Adrenal gland (tissue), 12 donors: ENCODE results near the gene TMEM236. TPM values are rescaled to one million over a fixed set of nuclear protein-coding genes. Genes with fewer than 3 reads are reported as not detected.

ENCODE experiments used
- DNase-seq, 7 donors: peaks; one replicate each; pipeline ENCODE4 v3.0.0-alpha.2; 2019 to 2020
- H3K27ac ChIP-seq, 5 donors: fragments of 200-600 bp; sonication (generic) in 4 of 5; 1 replicate in 3 of 5; 2 replicates in 2 of 5; pipeline versions ENCODE4 v1.5.1 to v1.8.0; 2016 to 2020; ENCODE audit warnings: mild to moderate bottlenecking in 1 of 5
- H3K27me3 ChIP-seq: fragments of 200-600 bp; 2 replicates; pipeline ENCODE4 v1.8.0; 2021
- H3K36me3 ChIP-seq, 2 donors: fragments of 200-600 bp; replicated peaks in 1 of 2; 1 replicate in 1 of 2; 2 replicates in 1 of 2; pipeline versions ENCODE4 v1.5.1 to v1.8.0; 2018 to 2022
- H3K4me1 ChIP-seq, 2 donors: fragments of 200-600 bp; replicated peaks in 1 of 2; 1 replicate in 1 of 2; 2 replicates in 1 of 2; pipeline versions ENCODE4 v1.5.1 to v1.8.0; 2018 to 2021
- H3K4me3 ChIP-seq, 4 donors: fragments of 200-600 bp; sonication (generic) in 3 of 4; one replicate each; pipeline ENCODE4 v1.5.1; 2016 to 2018
- H3K9me3 ChIP-seq, 3 donors: fragments of 200-600 bp; sonication (generic) in 1 of 3; replicated peaks in 1 of 3; 1 replicate in 2 of 3; 2 replicates in 1 of 3; pipeline versions ENCODE4 v1.5.1 to v1.8.0; 2016 to 2021
- POLR2A ChIP-seq, 2 donors: fragments of 450-650 bp; IDR thresholded peaks; one replicate each; pipeline ENCODE4 v1.6.1; 2017; ENCODE audit warnings: antibody characterized with exemption in 2 of 2, mild to moderate bottlenecking in 2 of 2, moderate library complexity in 1 of 2
- WGBS, 4 donors: extraction: QIAGEN DNeasy Blood & Tissue Kit in 2 of 4; methylation state at CpG; one replicate each; pipeline versions ENCODE4 v1.1.5 to v1.1.7; 2013 to 2017; 5-methylcytosine and 5-hydroxymethylcytosine counted together
- intact Hi-C, 2 donors: fragments of 100-400 bp; cut with DNase I; formaldehyde crosslinking; loops; one replicate each; pipeline versions ENCODE4 v1.14.1 to v1.15.0; 2022 to 2023
- polyA plus RNA-seq, 3 donors: library from polyadenylated mRNA; stranded (reverse); fragments of 200-250 nt in 2 of 3; fragments of 350-450 nt in 1 of 3; fragmentation: Illumina TruSeq in 1 of 3; extraction: RNeasy Lipid Tissue Mini Kit (QIAGEN cat#74804) in 1 of 3; gene quantifications; one replicate each; pipeline ENCODE4 v1.2.3, GENCODE V29; 2013 to 2014
- total RNA-seq, 9 donors: library from RNA; depleted of rRNA in 4 of 9; stranded (reverse); fragments of >200 nt in 4 of 9; fragments of 120-200 nt in 1 of 9; fragmentation: NEBNext Ultra II Directional in 1 of 9; extraction: Animal tissue kit (Norgen Biotek cat#: 25700) in 1 of 9; gene quantifications; one replicate each; pipeline versions ENCODE4 v1.1.0 to v1.2.4, GENCODE V29; 2013 to 2023
- TF ChIP-seq, protein P1 (sequence below), 6 experiments: fragments of 450-650 bp in 4 of 6; fragments of 200-600 bp in 2 of 6; sonication (generic) in 1 of 6; IDR thresholded peaks; 1 replicate in 5 of 6; 2 replicates in 1 of 6; pipeline versions ENCODE4 v1.5.1 to v1.8.0; 2016 to 2021; ENCODE audit warnings: antibody characterized with exemption in 6 of 6, mild to moderate bottlenecking in 2 of 6, moderate library complexity in 1 of 6
- donor health status: healthy with polysubstance abuse.
- donor health status: Bipolar disorder and iron deficiency.
- donor health status: DM: yes; HTN: yes; CAD: no.
- donor health status: DM: no; HTN: no; CAD: no.
- donor health status: DM: no; HTN: no; CAD: no.
- donor health status: DM: yes; HTN: yes; CAD: no.

Gene TMEM236
- total and polyA plus RNA-seq, 12 donors = 0.24 to 2.8 (median 1.6) TPM

DNA sequence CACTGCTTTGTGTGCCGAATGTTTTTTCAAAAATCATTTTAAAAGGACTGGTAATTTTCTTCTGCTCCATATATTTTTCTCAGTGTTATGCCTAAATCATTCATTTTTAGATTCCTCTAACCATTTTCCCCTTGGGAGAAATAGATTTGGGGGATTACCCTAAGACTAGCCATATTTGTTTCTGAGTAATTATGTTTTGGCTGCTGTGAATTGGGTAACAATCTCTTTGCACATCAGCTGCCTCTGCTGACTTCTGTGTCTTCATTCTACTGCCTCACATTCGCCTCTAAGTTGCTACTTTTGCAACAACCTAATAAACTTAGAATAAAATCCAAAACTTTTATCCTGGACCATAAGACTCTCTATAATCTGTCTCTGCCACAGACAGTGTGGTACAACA, 38.6 kb downstream of the TMEM236 start:
- Histone ChIP-seq H3K9me3 (no peaks in the 10 kb centered on the region), H3K27me3 (no peaks in the 10 kb centered on the region), H3K4me3 (no peak overlapping the region), H3K36me3 (no peaks in the 10 kb centered on the region), H3K4me1 (peaks cover 0 to 13% of the 10 kb centered on the region in 2 donors), H3K27ac (no peak overlapping the region)
- DNase-seq = no peak
- intact Hi-C loops = no loop called here
- TF ChIP-seq, protein P1, sequence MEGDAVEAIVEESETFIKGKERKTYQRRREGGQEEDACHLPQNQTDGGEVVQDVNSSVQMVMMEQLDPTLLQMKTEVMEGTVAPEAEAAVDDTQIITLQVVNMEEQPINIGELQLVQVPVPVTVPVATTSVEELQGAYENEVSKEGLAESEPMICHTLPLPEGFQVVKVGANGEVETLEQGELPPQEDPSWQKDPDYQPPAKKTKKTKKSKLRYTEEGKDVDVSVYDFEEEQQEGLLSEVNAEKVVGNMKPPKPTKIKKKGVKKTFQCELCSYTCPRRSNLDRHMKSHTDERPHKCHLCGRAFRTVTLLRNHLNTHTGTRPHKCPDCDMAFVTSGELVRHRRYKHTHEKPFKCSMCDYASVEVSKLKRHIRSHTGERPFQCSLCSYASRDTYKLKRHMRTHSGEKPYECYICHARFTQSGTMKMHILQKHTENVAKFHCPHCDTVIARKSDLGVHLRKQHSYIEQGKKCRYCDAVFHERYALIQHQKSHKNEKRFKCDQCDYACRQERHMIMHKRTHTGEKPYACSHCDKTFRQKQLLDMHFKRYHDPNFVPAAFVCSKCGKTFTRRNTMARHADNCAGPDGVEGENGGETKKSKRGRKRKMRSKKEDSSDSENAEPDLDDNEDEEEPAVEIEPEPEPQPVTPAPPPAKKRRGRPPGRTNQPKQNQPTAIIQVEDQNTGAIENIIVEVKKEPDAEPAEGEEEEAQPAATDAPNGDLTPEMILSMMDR (IDR thresholded peaks at IDR 0.05) = no peak
- TF ChIP-seq POLR2A (IDR thresholded peaks at IDR 0.05) = no peak
- 66 to 84% (median 71%) methylated on average over 2 of the region's 2 CpGs for WGBS, 4 donors

DNA sequence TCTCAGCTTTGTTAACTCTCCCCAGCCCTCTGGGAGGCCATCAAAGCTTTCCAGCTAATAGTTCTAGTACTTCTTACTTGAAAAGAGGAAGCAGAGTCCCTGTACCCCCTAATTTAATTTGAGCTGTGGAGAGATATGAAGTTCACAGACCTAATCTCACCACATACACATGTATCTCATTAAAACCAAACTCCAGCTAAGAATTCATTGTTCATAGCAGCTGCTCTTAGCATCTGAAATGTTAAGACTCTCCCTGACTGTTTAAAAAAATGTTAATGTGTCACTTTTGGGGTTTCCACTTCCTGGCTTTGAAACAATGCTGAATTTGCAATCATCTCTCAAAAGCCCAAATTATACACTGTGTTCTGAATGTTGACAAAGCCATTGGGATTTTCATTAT, 41.0 kb downstream of the TMEM236 start:
- no peaks in the 10 kb centered on the region for H3K27me3 ChIP-seq
- TF ChIP-seq, protein P1 (IDR thresholded peaks at IDR 0.05) = no peak
- no peak for TF ChIP-seq POLR2A (IDR thresholded peaks at IDR 0.05)
- DNase-seq = no peak
- peaks cover 0 to 13% of the 10 kb centered on the region in 2 donors for H3K4me1 ChIP-seq
- intact Hi-C loops = no loop called here
- H3K36me3 ChIP-seq = no peaks in the 10 kb centered on the region
- H3K27ac ChIP-seq = peak overlapping the region in 1 of 5 donors; percentile 24
- H3K9me3 ChIP-seq = no peaks in the 10 kb centered on the region
- no peak overlapping the region for H3K4me3 ChIP-seq

DNA sequence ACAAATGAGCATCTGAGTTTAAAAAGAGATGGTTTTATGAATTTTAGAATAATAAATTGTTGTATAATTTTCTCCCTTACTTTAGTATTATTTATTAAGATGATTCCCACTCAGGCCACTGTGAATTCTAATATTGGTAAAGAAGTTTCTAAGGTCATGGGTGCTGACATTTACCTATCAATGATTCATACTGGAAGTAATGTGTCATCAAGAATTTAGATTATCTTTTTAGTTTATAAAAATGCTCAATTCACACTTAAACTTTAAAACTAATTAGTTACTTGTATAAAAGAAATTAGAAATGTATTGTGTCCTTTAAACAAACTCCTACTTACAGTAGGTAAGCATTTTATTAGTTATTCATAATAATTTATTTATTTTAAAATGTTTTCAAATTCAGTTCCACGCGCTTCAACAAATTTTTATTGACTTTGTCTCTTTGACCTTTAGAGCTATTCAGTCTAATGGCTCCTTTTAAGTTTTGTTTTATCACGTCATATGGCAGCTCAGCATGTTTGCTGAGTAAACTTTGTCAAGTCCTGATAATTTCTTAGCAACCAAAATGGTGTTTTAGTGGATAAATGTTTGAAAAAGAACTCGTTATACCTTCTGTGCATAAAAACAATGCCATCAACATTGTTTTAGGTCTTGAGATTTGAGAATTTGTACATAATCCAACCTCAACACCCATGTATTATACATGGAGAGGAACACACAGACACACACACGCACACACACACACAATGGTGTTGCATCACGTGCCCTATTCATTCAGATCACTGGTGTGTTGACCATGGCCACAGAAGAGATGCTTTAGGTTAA, 42.0 kb downstream of the TMEM236 start:
- intact Hi-C loops = no loop called here
- no peaks in the 10 kb centered on the region for H3K9me3 ChIP-seq
- DNase-seq = no peak
- no peak overlapping the region for H3K4me3 ChIP-seq
- H3K27ac ChIP-seq = no peak overlapping the region
- no peak for TF ChIP-seq POLR2A (IDR thresholded peaks at IDR 0.05)
- TF ChIP-seq, protein P1 (IDR thresholded peaks at IDR 0.05) = no peak
- H3K36me3 ChIP-seq = no peaks in the 10 kb centered on the region
- peaks cover 0 to 13% of the 10 kb centered on the region in 2 donors for H3K4me1 ChIP-seq
- H3K27me3 ChIP-seq = no peaks in the 10 kb centered on the region
- WGBS, 4 donors = 66 to 75% (median 74%) methylated on average over 6 of the region's 6 CpGs

DNA sequence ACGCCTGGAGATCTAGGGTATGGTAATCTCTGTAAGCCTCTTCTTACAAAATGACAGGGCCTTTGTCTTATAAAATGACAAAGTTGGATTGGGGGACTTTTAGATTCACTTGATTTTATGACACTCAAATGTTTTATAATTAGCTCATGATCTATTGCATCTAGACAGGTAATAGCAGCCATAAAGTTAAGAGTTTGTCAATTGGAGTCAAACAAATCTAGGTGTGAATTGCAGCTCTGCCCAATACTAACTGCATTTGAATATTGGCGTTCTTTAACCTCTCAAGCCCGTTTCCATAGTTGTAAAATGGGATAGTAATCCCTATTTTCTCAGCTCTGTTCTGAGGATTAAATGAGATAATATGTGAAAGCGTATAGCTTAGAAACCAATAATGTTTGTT, 43.1 kb downstream of the TMEM236 start:
- intact Hi-C loops = no loop called here
- DNase-seq = no peak
- no peaks in the 10 kb centered on the region for H3K36me3 ChIP-seq
- H3K9me3 ChIP-seq = no peaks in the 10 kb centered on the region
- no peak overlapping the region for H3K4me3 ChIP-seq
- no peak for TF ChIP-seq POLR2A (IDR thresholded peaks at IDR 0.05)
- TF ChIP-seq, protein P1 (IDR thresholded peaks at IDR 0.05) = no peak
- peaks cover 0 to 12% of the 10 kb centered on the region in 2 donors for H3K4me1 ChIP-seq
- 79 to 96% (median 89%) methylated on average over 4 of the region's 4 CpGs for WGBS, 4 donors
- no peak overlapping the region for H3K27ac ChIP-seq
- no peaks in the 10 kb centered on the region for H3K27me3 ChIP-seq
